ACC112 (cell line): ENCODE results near the gene ATP9A.

Experiments
- H2AFZ ChIP-seq: fragments of 200-600 bp; sonication (generic); one replicate; pipeline ENCODE4 v1.6.0; 2017; ENCODE audit warnings: antibody characterized with exemption, low read length; ENCODE audit not compliant: unreplicated experiment
- H3K27ac ChIP-seq: fragments of 200-600 bp; sonication (generic); 2 replicates; pipeline ENCODE4 v1.5.1; 2014; ENCODE audit warnings: low read depth, mild to moderate bottlenecking, antibody characterized with exemption, low read length, moderate library complexity
- H3K27me3 ChIP-seq: fragments of 200-600 bp; sonication (generic); 2 replicates; pipeline ENCODE4 v1.6.1; 2014; ENCODE audit warnings: mild to moderate bottlenecking, antibody characterized with exemption, low read length, moderate library complexity, mixed read lengths; ENCODE audit not compliant: insufficient read depth
- H3K36me3 ChIP-seq: fragments of 200-600 bp; sonication (generic); 2 replicates; pipeline ENCODE4 v1.6.1; 2016; ENCODE audit warnings: mild to moderate bottlenecking, antibody characterized with exemption, low read length, moderate library complexity, mixed read lengths; ENCODE audit not compliant: insufficient read depth
- H3K4me1 ChIP-seq: fragments of 200-600 bp; sonication (generic); one replicate; pipeline ENCODE4 v1.6.1; 2016; ENCODE audit warnings: low read length, mixed read lengths; ENCODE audit not compliant: insufficient read depth, unreplicated experiment, control insufficient read depth
- H3K4me3 ChIP-seq: fragments of 200-600 bp; sonication (generic); 2 replicates; pipeline ENCODE4 v1.5.1; 2014; ENCODE audit warnings: mild to moderate bottlenecking, low read depth, low read length
- H3K79me2 ChIP-seq: fragments of 200-600 bp; sonication (generic); one replicate; pipeline ENCODE4 v1.6.0; 2016; ENCODE audit warnings: low read length; ENCODE audit not compliant: control insufficient read depth, unreplicated experiment, insufficient read depth

ATP9A gene

GRCh38 chr20:51597389-51598231 is 170.6 kb downstream of the ATP9A start:
- Histone ChIP-seq H3K79me2 (no peaks in the 10 kb centered on the region), H3K36me3 (no peaks in the 10 kb centered on the region), H3K4me3 (no peak overlapping the region), H3K27ac (no peak overlapping the region), H3K4me1 (peaks cover 5% of the 10 kb centered on the region), H2AFZ (no peak overlapping the region), H3K27me3 (no peaks in the 10 kb centered on the region)

GRCh38 chr20:51596668-51597388 is 171.4 kb downstream of the ATP9A start:
- H3K79me2 ChIP-seq: no peaks in the 10 kb centered on the region
- no peak overlapping the region for H3K27ac ChIP-seq
- H3K27me3 ChIP-seq: no peaks in the 10 kb centered on the region
- H3K36me3 ChIP-seq: no peaks in the 10 kb centered on the region
- no peak overlapping the region for H2AFZ ChIP-seq
- H3K4me3 ChIP-seq: no peak overlapping the region
- peaks cover 5% of the 10 kb centered on the region for H3K4me1 ChIP-seq

GRCh38 chr20:51595744-51596143 is 172.4 kb downstream of the ATP9A start:
- Histone ChIP-seq H3K36me3 (no peaks in the 10 kb centered on the region), H3K79me2 (no peaks in the 10 kb centered on the region), H3K4me1 (peaks cover 5% of the 10 kb centered on the region), H2AFZ (no peak overlapping the region), H3K4me3 (no peak overlapping the region), H3K27me3 (no peaks in the 10 kb centered on the region), H3K27ac (no peak overlapping the region)

DNA sequence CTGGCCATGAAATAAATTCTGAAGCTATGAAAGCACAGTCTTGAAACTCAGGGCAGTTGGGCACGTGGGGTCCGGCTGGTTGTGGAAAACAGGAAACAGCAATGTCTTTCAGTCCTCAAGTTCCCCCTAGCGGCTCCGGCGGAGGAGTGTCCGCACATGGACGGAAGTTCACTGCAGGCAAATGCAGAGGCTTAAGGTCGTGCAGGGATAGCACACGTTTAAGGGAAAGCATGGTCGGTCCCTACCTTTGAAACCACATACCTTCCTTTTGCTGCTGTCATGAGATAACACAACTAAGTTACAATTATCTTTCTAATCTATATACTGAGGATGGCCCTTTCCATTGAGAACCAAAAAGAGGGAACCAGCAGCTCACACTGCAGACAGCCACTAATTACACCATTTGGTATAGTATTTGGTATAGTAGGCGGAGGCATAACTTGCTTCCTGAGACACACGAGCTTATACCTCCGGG is 173.1 kb downstream of the ATP9A start:
- Histone ChIP-seq H3K4me3 (no peak overlapping the region), H3K27me3 (no peaks in the 10 kb centered on the region), H3K4me1 (peaks cover 5% of the 10 kb centered on the region), H3K36me3 (no peaks in the 10 kb centered on the region), H3K27ac (no peak overlapping the region), H2AFZ (peak overlapping the region; percentile 40), H3K79me2 (no peaks in the 10 kb centered on the region)

DNA sequence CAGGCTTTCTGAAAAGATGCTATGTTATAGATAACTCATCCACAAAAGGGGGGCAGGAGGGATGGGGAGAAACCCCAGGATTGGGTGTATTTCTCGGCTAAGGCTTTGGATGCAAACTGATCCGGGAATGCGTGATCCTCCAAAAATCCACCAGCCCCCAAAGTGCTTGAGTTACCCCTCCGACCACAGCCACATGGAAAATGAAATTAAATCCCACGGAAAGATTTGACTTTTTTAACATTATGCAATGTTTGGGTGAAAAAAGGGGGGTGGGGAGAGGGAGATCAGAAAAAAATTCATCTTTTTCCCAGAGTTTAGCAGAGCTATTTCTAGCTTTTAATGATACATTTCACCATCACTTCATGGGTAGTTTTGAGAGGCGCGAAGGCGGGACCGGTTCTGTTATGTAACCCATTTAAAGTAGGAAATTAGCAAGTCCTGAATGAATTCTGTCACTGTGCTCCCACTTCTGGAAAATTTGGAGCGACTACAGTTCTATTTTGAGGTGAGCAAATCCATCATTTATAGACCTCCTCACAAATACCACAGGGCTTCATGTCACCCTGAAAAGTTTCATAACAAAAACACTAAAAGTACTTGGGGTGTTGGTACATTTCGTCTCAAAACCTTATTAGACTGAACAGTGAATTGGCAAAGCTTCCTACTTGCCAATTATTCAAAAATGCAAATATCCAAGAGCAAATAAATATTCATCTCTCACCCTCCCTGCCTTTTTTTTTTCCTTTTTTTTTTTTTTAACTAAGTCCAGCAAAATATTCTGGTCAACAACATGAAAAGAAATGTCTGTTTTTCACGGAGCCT is 173.7 kb downstream of the ATP9A start:
- H3K36me3 ChIP-seq: no peaks in the 10 kb centered on the region
- H3K27ac ChIP-seq: peak overlapping the region; percentile 23; the same call in 1 of the 2 replicates
- H3K79me2 ChIP-seq: no peaks in the 10 kb centered on the region
- no peaks in the 10 kb centered on the region for H3K27me3 ChIP-seq
- no peak overlapping the region for H3K4me3 ChIP-seq
- H3K4me1 ChIP-seq: peaks cover 5% of the 10 kb centered on the region
- H2AFZ ChIP-seq: peak overlapping the region; percentile 40

GRCh38 chr20:51593584-51593983 is 174.6 kb downstream of the ATP9A start:
- H3K27me3 ChIP-seq: no peaks in the 10 kb centered on the region
- H2AFZ ChIP-seq: no peak overlapping the region
- no peak overlapping the region for H3K27ac ChIP-seq
- H3K79me2 ChIP-seq: no peaks in the 10 kb centered on the region
- H3K4me1 ChIP-seq: peaks cover 5% of the 10 kb centered on the region
- H3K4me3 ChIP-seq: no peak overlapping the region
- no peaks in the 10 kb centered on the region for H3K36me3 ChIP-seq

- H2AFZ ChIP-seq: no peak overlapping the region
- H3K4me3 ChIP-seq: no peak overlapping the region
- peaks cover 5% of the 10 kb centered on the region for H3K4me1 ChIP-seq
- H3K27me3 ChIP-seq: no peaks in the 10 kb centered on the region
- no peaks in the 10 kb centered on the region for H3K36me3 ChIP-seq
- H3K27ac ChIP-seq: no peak overlapping the region
- no peaks in the 10 kb centered on the region for H3K79me2 ChIP-seq
Observed at GRCh38 chr20:51592564-51592963, 175.6 kb downstream of the ATP9A start.

GRCh38 chr20:51591871-51592270 is 176.3 kb downstream of the ATP9A start:
- Histone ChIP-seq H3K27ac (no peak overlapping the region), H3K36me3 (no peaks in the 10 kb centered on the region), H3K27me3 (no peaks in the 10 kb centered on the region), H3K4me3 (no peak overlapping the region), H3K79me2 (no peaks in the 10 kb centered on the region), H3K4me1 (peaks cover 5% of the 10 kb centered on the region), H2AFZ (no peak overlapping the region)

DNA sequence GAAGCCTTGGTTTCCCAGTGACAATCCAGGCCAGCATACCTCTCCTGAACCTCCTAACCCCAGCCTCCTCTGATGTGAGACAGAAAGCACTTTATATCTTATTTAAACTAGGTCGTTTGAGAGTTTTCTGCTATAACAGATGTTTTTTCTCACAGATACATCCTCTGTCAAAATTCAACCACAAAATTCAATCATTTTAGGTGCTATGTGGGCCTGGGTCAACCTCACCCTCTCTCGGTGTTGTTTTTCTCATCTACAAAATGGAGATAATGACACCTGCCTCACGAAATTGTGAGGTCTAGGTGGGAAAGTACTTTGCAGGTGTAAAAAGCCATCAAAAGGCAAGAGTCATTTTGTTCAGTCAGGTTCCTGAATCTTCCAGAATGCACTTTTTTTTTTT is 179.4 kb downstream of the ATP9A start:
- H3K27ac ChIP-seq: no peak overlapping the region
- H3K4me1 ChIP-seq: peaks cover 10% of the 10 kb centered on the region
- H3K4me3 ChIP-seq: no peak overlapping the region
- H3K27me3 ChIP-seq: no peaks in the 10 kb centered on the region
- H2AFZ ChIP-seq: no peak overlapping the region
- no peaks in the 10 kb centered on the region for H3K79me2 ChIP-seq
- H3K36me3 ChIP-seq: no peaks in the 10 kb centered on the region

DNA sequence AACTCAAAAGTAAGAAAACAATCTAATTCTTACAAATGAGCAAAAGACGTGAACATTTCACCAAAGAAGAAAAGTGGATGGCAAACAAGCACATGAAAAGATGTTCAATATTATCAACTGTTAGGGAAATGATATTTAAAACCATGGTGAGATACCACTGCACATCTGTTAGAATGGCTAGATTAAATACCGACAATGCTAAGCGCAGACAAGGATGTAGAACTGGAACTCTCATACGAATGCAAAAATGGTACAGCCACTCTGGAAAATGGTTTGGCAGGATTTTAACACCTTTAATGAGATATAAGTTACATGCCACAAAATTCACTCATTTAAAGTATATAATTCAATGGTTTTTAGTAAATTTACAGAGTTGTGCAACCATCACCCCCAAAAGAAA is 181.0 kb downstream of the ATP9A start:
- H3K36me3 ChIP-seq: no peaks in the 10 kb centered on the region
- H3K27ac ChIP-seq: no peak overlapping the region
- H2AFZ ChIP-seq: no peak overlapping the region
- H3K4me3 ChIP-seq: no peak overlapping the region
- H3K27me3 ChIP-seq: no peaks in the 10 kb centered on the region
- no peaks in the 10 kb centered on the region for H3K79me2 ChIP-seq
- peaks cover 10% of the 10 kb centered on the region for H3K4me1 ChIP-seq
